T-cell (primary cell): ENCODE data around the gene HSP90B1. TPM values are rescaled to one million over a fixed set of nuclear protein-coding genes. Genes with fewer than 3 reads are reported as not detected.

Source experiments
- total RNA-seq, 35 experiments: library from RNA in 6 of 35; stranded (reverse) in 6 of 35; fragments of 120-200 nt in 1 of 35; gene quantifications; one replicate each; pipeline versions ENCODE4 v1.2.1 to v1.2.4 and lab custom pipeline; 2013 to 2026

HSP90B1 gene
- total RNA-seq, 5 donors from 2014 or later (not counting 1 experiment from before 2014, with no cell fraction given), result 240 to 310 (median 290) TPM

Other genes starting within 250 kb of the HSP90B1 start
- 1 to 10 TPM; 4.2 to 7.4 (median 6.3) TPM for gene NT5DC3, start 89.2 kb upstream of the HSP90B1 start, total RNA-seq
- 10 to 100 TPM; 25.0 to 32.4 (median 30.0) TPM for gene TDG, start 35.5 kb downstream of the HSP90B1 start, total RNA-seq
- gene GLT8D2, start 119.8 kb downstream of the HSP90B1 start, total RNA-seq, result under 1 TPM in 1 of 5 donors, not detected in 4; 0.29 TPM
- gene HCFC2, start 134.1 kb downstream of the HSP90B1 start, total RNA-seq, result 10 to 100 TPM; 13.9 to 16.9 (median 14.9) TPM
- gene NFYB, start 207.8 kb downstream of the HSP90B1 start, total RNA-seq, result 10 to 100 TPM; 15.6 to 23.7 (median 22.3) TPM